Ectodermal cell (in vitro differentiated cells): ENCODE measurements around the gene APBA2.
"Not testable (repeated sequence)": the region's sequence is repeated elsewhere in the genome, so short reads cannot be mapped to it uniquely, and the experiment has no call there.

Experiments
- H3K27ac ChIP-seq: 2 replicates; pipeline ENCODE4 v1.7.0; 2013; ENCODE audit warnings: mild to moderate bottlenecking, low read depth, low read length; ENCODE audit not compliant: insufficient read depth, poor library complexity, severe bottlenecking
- H3K27me3 ChIP-seq: 2 replicates; pipeline ENCODE4 v1.7.0; 2013; ENCODE audit warnings: mild to moderate bottlenecking, low read length; ENCODE audit not compliant: insufficient read depth, control insufficient read depth, poor library complexity, severe bottlenecking
- H3K36me3 ChIP-seq: one replicate; pipeline ENCODE4 v1.7.0; 2013; ENCODE audit warnings: low read length; ENCODE audit not compliant: control insufficient read depth, insufficient read depth
- H3K4me1 ChIP-seq: one replicate; pipeline ENCODE4 v1.7.0; 2013; ENCODE audit warnings: low read length; ENCODE audit not compliant: control insufficient read depth, insufficient read depth
- H3K4me3 ChIP-seq: 2 replicates; pipeline ENCODE4 v1.7.0; 2013; ENCODE audit warnings: low read depth, low read length, control low read depth; ENCODE audit not compliant: insufficient read depth
- H3K9me3 ChIP-seq: 2 replicates; pipeline ENCODE4 v1.7.0; 2013; ENCODE audit warnings: mild to moderate bottlenecking, low read length, moderate library complexity; ENCODE audit not compliant: control insufficient read depth
- WGBS, 2 experiments: methylation state at CpG; one replicate each; pipeline ENCODE4 v1.1.7; 2013; ENCODE audit warnings: missing lambda C conversion rate in 2 of 2; 5-methylcytosine and 5-hydroxymethylcytosine counted together

APBA2 gene

GRCh38 chr15:29093696-29094343 lies 208.0 kb downstream of the APBA2 start:
- peaks cover 4% of the 10 kb centered on the region for H3K36me3 ChIP-seq
- H3K4me1 ChIP-seq = no peaks in the 10 kb centered on the region
- no peak overlapping the region for H3K4me3 ChIP-seq
- H3K27me3 ChIP-seq = no peaks in the 10 kb centered on the region
- 92 to 93% methylated on average over 12 of the region's 12 CpGs for WGBS, 2 experiments
- no peak overlapping the region for H3K27ac ChIP-seq
- H3K9me3 ChIP-seq = no peaks in the 10 kb centered on the region

- WGBS, 2 experiments = 91 to 97% methylated on average over 2 of the region's 2 CpGs
- no peaks in the 10 kb centered on the region for H3K4me1 ChIP-seq
- H3K36me3 ChIP-seq = peaks cover 10% of the 10 kb centered on the region
- no peaks in the 10 kb centered on the region for H3K9me3 ChIP-seq
- no peaks in the 10 kb centered on the region for H3K27me3 ChIP-seq
- no peak overlapping the region for H3K4me3 ChIP-seq
- no peak overlapping the region for H3K27ac ChIP-seq
Observed at GRCh38 chr15:29094711-29095110, 208.9 kb downstream of the APBA2 start.

GRCh38 chr15:29095746-29096145 lies 210.0 kb downstream of the APBA2 start:
- Histone ChIP-seq H3K9me3 (no peaks in the 10 kb centered on the region), H3K27ac (no peak overlapping the region), H3K36me3 (peaks cover 10% of the 10 kb centered on the region), H3K27me3 (no peaks in the 10 kb centered on the region), H3K4me3 (no peak overlapping the region), H3K4me1 (no peaks in the 10 kb centered on the region)
- WGBS, 2 experiments = 95 to 96% methylated on average over 9 of the region's 9 CpGs

GRCh38 chr15:29097168-29097567 lies 211.4 kb downstream of the APBA2 start:
- Histone ChIP-seq H3K9me3 (no peaks in the 10 kb centered on the region), H3K27me3 (no peaks in the 10 kb centered on the region), H3K4me1 (no peaks in the 10 kb centered on the region), H3K36me3 (peaks cover 14% of the 10 kb centered on the region), H3K4me3 (no peak overlapping the region), H3K27ac (no peak overlapping the region)
- 89 to 93% methylated on average over 11 to 13 of the region's 14 CpGs for WGBS, 2 experiments

- H3K27ac ChIP-seq = no peak overlapping the region
- H3K4me3 ChIP-seq = no peak overlapping the region
- no peaks in the 10 kb centered on the region for H3K27me3 ChIP-seq
- no peaks in the 10 kb centered on the region for H3K4me1 ChIP-seq
- no peaks in the 10 kb centered on the region for H3K9me3 ChIP-seq
- WGBS, 2 experiments = 98% methylated on average over 9 of the region's 9 CpGs
- H3K36me3 ChIP-seq = peaks cover 14% of the 10 kb centered on the region
Observed at GRCh38 chr15:29097971-29098370, 212.2 kb downstream of the APBA2 start.

GRCh38 chr15:29098652-29099051 lies 212.9 kb downstream of the APBA2 start:
- 94 to 95% methylated on average over 13 of the region's 13 CpGs for WGBS, 2 experiments
- no peak overlapping the region for H3K27ac ChIP-seq
- H3K9me3 ChIP-seq = no peaks in the 10 kb centered on the region
- H3K27me3 ChIP-seq = no peaks in the 10 kb centered on the region
- H3K36me3 ChIP-seq = peaks cover 14% of the 10 kb centered on the region
- H3K4me1 ChIP-seq = no peaks in the 10 kb centered on the region
- H3K4me3 ChIP-seq = no peak overlapping the region

- WGBS, 2 experiments = 94% methylated on average over 10 of the region's 10 CpGs
- Histone ChIP-seq H3K27me3 (no peaks in the 10 kb centered on the region), H3K4me1 (peaks cover 5% of the 10 kb centered on the region), H3K27ac (no peak overlapping the region), H3K36me3 (peaks cover 14% of the 10 kb centered on the region), H3K9me3 (no peaks in the 10 kb centered on the region), H3K4me3 (no peak overlapping the region)
Observed at GRCh38 chr15:29099131-29099880, 213.5 kb downstream of the APBA2 start.

GRCh38 chr15:29100486-29101000 lies 214.8 kb downstream of the APBA2 start:
- H3K4me3 ChIP-seq = no peak overlapping the region
- H3K36me3 ChIP-seq = peaks cover 14% of the 10 kb centered on the region
- no peaks in the 10 kb centered on the region for H3K9me3 ChIP-seq
- H3K4me1 ChIP-seq = peaks cover 8% of the 10 kb centered on the region
- H3K27ac ChIP-seq = no peak overlapping the region
- WGBS, 2 experiments = 86 to 89% methylated on average over 7 of the region's 7 CpGs
- H3K27me3 ChIP-seq = no peaks in the 10 kb centered on the region

- peaks cover 16% of the 10 kb centered on the region for H3K36me3 ChIP-seq
- 95 to 96% methylated on average over 16 of the region's 16 CpGs for WGBS, 2 experiments
- no peaks in the 10 kb centered on the region for H3K9me3 ChIP-seq
Observed at GRCh38 chr15:29101491-29101890, 215.7 kb downstream of the APBA2 start.

GRCh38 chr15:29102173-29102794 lies 216.5 kb downstream of the APBA2 start:
- WGBS, 2 experiments = 82 to 83% methylated on average over 10 of the region's 10 CpGs
- H3K27me3 ChIP-seq, H3K4me3 ChIP-seq, H3K9me3 ChIP-seq, H3K4me1 ChIP-seq, H3K27ac ChIP-seq: not testable (repeated sequence)
- peaks cover 19% of the 10 kb centered on the region for H3K36me3 ChIP-seq

More at GRCh38 chr15:29101491-29101890, 215.7 kb downstream of the APBA2 start:
- H3K27ac ChIP-seq = no peak overlapping the region
- H3K4me1 ChIP-seq = peaks cover 8% of the 10 kb centered on the region
- no peaks in the 10 kb centered on the region for H3K27me3 ChIP-seq
- no peak overlapping the region for H3K4me3 ChIP-seq
